ENCODE results near the gene SH3GL1. TPM values are rescaled to one million over a fixed set of nuclear protein-coding genes. Genes with fewer than 3 reads are reported as not detected.

Gene SH3GL1
- total and polyA plus RNA-seq, 10 of the 15 experiments (the other 5 are each of a cell fraction or from before 2014, with no cell fraction given), result 0.93 to 47.4 (median 28.4) TPM

DNA sequence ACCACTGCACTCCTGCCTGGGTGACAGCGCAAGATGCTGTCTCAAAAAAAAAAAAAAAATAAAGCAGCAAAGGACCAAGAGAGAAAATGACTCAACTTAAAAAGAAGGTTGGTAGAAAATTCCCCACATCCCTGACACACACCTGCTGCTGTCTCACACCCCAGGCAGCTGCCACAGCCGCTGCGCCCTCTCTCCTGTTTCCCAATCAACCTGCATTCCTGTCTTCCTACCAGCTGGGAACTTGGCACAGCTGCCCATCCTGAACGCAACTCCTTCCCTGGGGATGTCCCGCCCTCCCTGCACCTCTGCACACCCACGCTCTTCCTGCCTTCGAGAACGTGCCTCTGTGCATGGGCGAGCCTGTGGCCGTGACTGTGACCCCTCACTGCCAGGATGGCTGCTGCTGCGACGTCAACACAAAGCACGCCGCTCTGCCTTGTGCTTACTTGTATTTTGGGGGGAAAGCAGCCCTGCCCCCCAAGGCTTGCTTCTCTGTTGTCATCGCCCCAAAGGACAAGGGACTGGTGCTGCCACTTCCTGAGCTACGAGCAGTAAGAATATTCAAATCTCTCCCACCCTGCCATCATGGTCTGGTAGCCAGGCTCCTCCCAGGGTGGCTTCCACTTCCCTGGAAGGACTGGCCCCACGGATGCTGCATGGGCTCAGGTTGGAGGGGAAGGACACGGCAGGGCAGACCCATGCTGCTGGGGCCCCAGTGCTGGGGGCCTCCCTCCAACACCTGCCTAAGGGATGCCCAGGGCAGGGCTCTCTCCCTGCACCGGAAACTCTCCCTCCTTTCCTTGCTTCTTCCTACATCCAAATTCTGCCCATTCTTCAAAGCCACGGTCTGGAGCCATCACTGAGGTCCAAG is 20.7 kb downstream of the SH3GL1 start (continued):
- TF ChIP-seq ETV6 (conservative IDR thresholded peaks at IDR 0.05 in 1 of 2, IDR thresholded peaks at IDR 0.05 in 1 of 2; ENCODE audit: borderline replicate concordance in 1 of 2, low read depth in 1 of 2) (0 out of 4 replicates have a peak, but pooled peaks of 1 of the 2 experiments have one; percentile 11), MXI1 (IDR thresholded peaks at IDR 0.05; ENCODE audit: low read depth, low read length) (peak; percentile 44; the same call in 1 of the 2 replicates), SIN3A (IDR thresholded peaks at IDR 0.05; ENCODE audit: low read depth, low read length) (peak; percentile 67; the same call in 1 of the 2 replicates), PAX5 (IDR thresholded peaks at IDR 0.05; ENCODE audit: borderline replicate concordance, low read depth, low read length) (peak; percentile 71), TAF1 (IDR thresholded peaks at IDR 0.05; ENCODE audit: borderline replicate concordance, low read depth, low read length) (0 out of 2 replicates have a peak, but pooled peaks have one; percentile 25), TCF7 (IDR thresholded peaks at IDR 0.05; ENCODE audit: borderline replicate concordance) (no peak), KAT2A (conservative IDR thresholded peaks at IDR 0.05; ENCODE audit: control insufficient read depth, low read depth, low read length) (no peak), IRF5 (IDR thresholded peaks at IDR 0.05; ENCODE audit: borderline replicate concordance) (no peak), ATF7 (IDR thresholded peaks at IDR 0.05; ENCODE audit: low read depth) (peak; percentile 81), YY1 (IDR thresholded peaks at IDR 0.05; ENCODE audit: low read depth, low read length) (0 out of 2 replicates have a peak, but pooled peaks have one; percentile 65), MEF2A (IDR thresholded peaks at IDR 0.05; ENCODE audit: insufficient read depth, low read depth, low read length) (no peak), ZBTB40 (IDR thresholded peaks at IDR 0.05; ENCODE audit: borderline replicate concordance) (no peak), ASH2L (IDR thresholded peaks at IDR 0.05; ENCODE audit: borderline replicate concordance, low read depth) (no peak), SUPT20H (IDR thresholded peaks at IDR 0.05; ENCODE audit: borderline replicate concordance, control insufficient read depth, low read depth, low read length) (no peak), CHD2 (IDR thresholded peaks at IDR 0.05; ENCODE audit: borderline replicate concordance, low read depth, low read length) (peak; percentile 47; the same call in 1 of the 2 replicates), YBX1 (IDR thresholded peaks at IDR 0.05) (no peak), NR2C2 (IDR thresholded peaks at IDR 0.05; ENCODE audit: borderline replicate concordance, control insufficient read depth, insufficient read length, low read depth) (no peak)
- TF ChIP-seq, protein P1, sequence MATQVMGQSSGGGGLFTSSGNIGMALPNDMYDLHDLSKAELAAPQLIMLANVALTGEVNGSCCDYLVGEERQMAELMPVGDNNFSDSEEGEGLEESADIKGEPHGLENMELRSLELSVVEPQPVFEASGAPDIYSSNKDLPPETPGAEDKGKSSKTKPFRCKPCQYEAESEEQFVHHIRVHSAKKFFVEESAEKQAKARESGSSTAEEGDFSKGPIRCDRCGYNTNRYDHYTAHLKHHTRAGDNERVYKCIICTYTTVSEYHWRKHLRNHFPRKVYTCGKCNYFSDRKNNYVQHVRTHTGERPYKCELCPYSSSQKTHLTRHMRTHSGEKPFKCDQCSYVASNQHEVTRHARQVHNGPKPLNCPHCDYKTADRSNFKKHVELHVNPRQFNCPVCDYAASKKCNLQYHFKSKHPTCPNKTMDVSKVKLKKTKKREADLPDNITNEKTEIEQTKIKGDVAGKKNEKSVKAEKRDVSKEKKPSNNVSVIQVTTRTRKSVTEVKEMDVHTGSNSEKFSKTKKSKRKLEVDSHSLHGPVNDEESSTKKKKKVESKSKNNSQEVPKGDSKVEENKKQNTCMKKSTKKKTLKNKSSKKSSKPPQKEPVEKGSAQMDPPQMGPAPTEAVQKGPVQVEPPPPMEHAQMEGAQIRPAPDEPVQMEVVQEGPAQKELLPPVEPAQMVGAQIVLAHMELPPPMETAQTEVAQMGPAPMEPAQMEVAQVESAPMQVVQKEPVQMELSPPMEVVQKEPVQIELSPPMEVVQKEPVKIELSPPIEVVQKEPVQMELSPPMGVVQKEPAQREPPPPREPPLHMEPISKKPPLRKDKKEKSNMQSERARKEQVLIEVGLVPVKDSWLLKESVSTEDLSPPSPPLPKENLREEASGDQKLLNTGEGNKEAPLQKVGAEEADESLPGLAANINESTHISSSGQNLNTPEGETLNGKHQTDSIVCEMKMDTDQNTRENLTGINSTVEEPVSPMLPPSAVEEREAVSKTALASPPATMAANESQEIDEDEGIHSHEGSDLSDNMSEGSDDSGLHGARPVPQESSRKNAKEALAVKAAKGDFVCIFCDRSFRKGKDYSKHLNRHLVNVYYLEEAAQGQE (IDR thresholded peaks at IDR 0.05; ENCODE audit: low read depth, low read length), result no peak
- TF ChIP-seq, protein P2, sequence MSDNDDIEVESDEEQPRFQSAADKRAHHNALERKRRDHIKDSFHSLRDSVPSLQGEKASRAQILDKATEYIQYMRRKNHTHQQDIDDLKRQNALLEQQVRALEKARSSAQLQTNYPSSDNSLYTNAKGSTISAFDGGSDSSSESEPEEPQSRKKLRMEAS (IDR thresholded peaks at IDR 0.05; ENCODE audit: low read depth, low read length), result peak; percentile 87
